Calu3 (cell line): ENCODE measurements around the gene BLOC1S1. TPM values are rescaled to one million over a fixed set of nuclear protein-coding genes. Genes with fewer than 3 reads are reported as not detected.

Source experiments
- BruUV-seq: library from RNA; stranded (reverse); fragments of 400-500 nt; replicated peaks from 2 replicates; lab custom pipeline; 2021; lab: Mats Ljungman, UMichigan
- CTCF ChIA-PET: fragments of 300-600 bp; sonication (Branson Sonifier 250); formaldehyde crosslinking; loops from one replicate; lab custom pipeline; 2022; ENCODE audit warnings: antibody characterized with exemption; lab: Charles Lee
- DNase-seq: peaks from one replicate; pipeline ENCODE4 v3.0.0; 2022
- H3K27ac Mint-ChIP-seq: one replicate; pipeline ENCODE4 v1.8.0; 2022; ENCODE audit warnings: mixed read lengths; ENCODE audit not compliant: unreplicated experiment
- H3K27me3 Mint-ChIP-seq: one replicate; pipeline ENCODE4 v1.8.0; 2022; ENCODE audit warnings: mixed read lengths; ENCODE audit not compliant: unreplicated experiment
- H3K36me3 Mint-ChIP-seq: one replicate; pipeline ENCODE4 v1.8.0; 2022; ENCODE audit warnings: mild to moderate bottlenecking, moderate library complexity, mixed read lengths; ENCODE audit not compliant: insufficient read depth, unreplicated experiment
- H3K4me1 Mint-ChIP-seq: one replicate; pipeline ENCODE4 v1.8.0; 2022; ENCODE audit warnings: mild to moderate bottlenecking, low read depth, mixed read lengths; ENCODE audit not compliant: unreplicated experiment
- H3K4me3 Mint-ChIP-seq: one replicate; pipeline ENCODE4 v1.8.0; 2022; ENCODE audit warnings: mild to moderate bottlenecking, low read depth, moderate library complexity, mixed read lengths; ENCODE audit not compliant: unreplicated experiment
- H3K9me3 Mint-ChIP-seq: one replicate; pipeline ENCODE4 v1.8.0; 2022; ENCODE audit warnings: low read depth, mixed read lengths; ENCODE audit not compliant: unreplicated experiment
- CTCF ChIP-seq: fragments of 200-600 bp; IDR thresholded peaks from one replicate; pipeline ENCODE4 v1.8.0; 2022; ENCODE audit warnings: antibody characterized with exemption; ENCODE audit not compliant: unreplicated experiment
- intact Hi-C: fragments of 100-400 bp; cut with micrococcal nuclease; formaldehyde crosslinking; loops from one replicate; pipeline ENCODE4 v1.10.0; 2022; ENCODE audit not compliant: unreplicated experiment
- total RNA-seq: library from RNA; stranded (reverse); gene quantifications from 2 replicates; pipeline ENCODE4 v1.2.3, GENCODE V29; 2022

The BLOC1S1 gene
- total RNA-seq, 1 experiment from 2014 or later = 71.0 TPM

GRCh38 chr12:55734595-55734994 is 18.7 kb downstream of the BLOC1S1 start:
- TF ChIP-seq CTCF = no peak
- intact Hi-C loops = no loop called here
- no TSS peak for BruUV-seq
- CTCF ChIA-PET = interaction anchor here (1.1 kb wide), 1 partner anchor 9 kb away, joined by 3 read pairs; no protein-coding TSS in a partner anchor
- Mint-ChIP-seq H3K27me3 (no peaks in the 10 kb centered on the region), H3K4me3 (no peak overlapping the region), H3K36me3 (peaks cover 22% of the 10 kb centered on the region), H3K4me1 (peaks cover 35% of the 10 kb centered on the region), H3K9me3 (no peaks in the 10 kb centered on the region), H3K27ac (no peak overlapping the region)
- DNase-seq = no peak

- no peaks in the 10 kb centered on the region for H3K27me3 Mint-ChIP-seq
- no peak overlapping the region for H3K4me3 Mint-ChIP-seq
- H3K36me3 Mint-ChIP-seq = peaks cover 10% of the 10 kb centered on the region
- BruUV-seq = no TSS peak
- DNase-seq = no peak
- peaks cover 22% of the 10 kb centered on the region for H3K4me1 Mint-ChIP-seq
- intact Hi-C loops = loop anchor here (5.0 kb wide), 5 partner anchors 54 to 366 kb away; partner anchors contain the start of genes DGKA, ORMDL2, PA2G4 and SARNP
- no peaks in the 10 kb centered on the region for H3K9me3 Mint-ChIP-seq
- CTCF ChIA-PET = interaction anchor here (1.4 to 3.3 kb wide), 4 partner anchors 11 to 54 kb away, joined by 3 to 41 read pairs (median 26); partner anchors contain the start of genes BLOC1S1 and RDH5
- no peak overlapping the region for H3K27ac Mint-ChIP-seq
- no peak for TF ChIP-seq CTCF
These were observed 20.2 kb downstream of the BLOC1S1 start for GRCh38 chr12:55736076-55736475.

- peak; percentile 87 for TF ChIP-seq CTCF
- peaks cover 10% of the 10 kb centered on the region for H3K36me3 Mint-ChIP-seq
- H3K27ac Mint-ChIP-seq = peak overlapping the region; percentile 4
- H3K27me3 Mint-ChIP-seq = peaks cover 8% of the 10 kb centered on the region
- peaks cover 25% of the 10 kb centered on the region for H3K4me1 Mint-ChIP-seq
- H3K4me3 Mint-ChIP-seq = no peak overlapping the region
- CTCF ChIA-PET = interaction anchor here (0.7 to 3.3 kb wide), 13 partner anchors 10 to 237 kb away, joined by 3 to 41 read pairs (median 3); partner anchors contain the start of genes BLOC1S1, DNAJC14, RAB5B and RDH5
- BruUV-seq = no TSS peak
- peak; percentile 89 for DNase-seq
- H3K9me3 Mint-ChIP-seq = no peaks in the 10 kb centered on the region
- intact Hi-C loops = loop anchor here (1.0 to 5.0 kb wide), 6 partner anchors 55 to 365 kb away; partner anchors contain the start of genes DGKA, ORMDL2, PA2G4 and SARNP
These were observed 21.1 kb downstream of the BLOC1S1 start for GRCh38 chr12:55736780-55737580.

- no peak for TF ChIP-seq CTCF
- CTCF ChIA-PET = interaction anchor here (0.7 to 3.3 kb wide), 25 partner anchors 8 to 520 kb away, joined by 3 to 41 read pairs (median 5); partner anchors contain the start of genes ANKRD52, CD63, DNAJC14 and ORMDL2
- intact Hi-C loops = loop anchor here (1.0 to 5.0 kb wide), 8 partner anchors 55 to 365 kb away; partner anchors contain the start of genes DGKA, ORMDL2, PA2G4 and RPS26
- DNase-seq = no peak
- Mint-ChIP-seq H3K4me3 (peak overlapping the region; percentile 68), H3K9me3 (no peaks in the 10 kb centered on the region), H3K36me3 (peaks cover 10% of the 10 kb centered on the region), H3K27me3 (peaks cover 15% of the 10 kb centered on the region), H3K27ac (peak overlapping the region; percentile 42), H3K4me1 (peaks cover 32% of the 10 kb centered on the region)
- no TSS peak for BruUV-seq
These were observed 21.8 kb downstream of the BLOC1S1 start for GRCh38 chr12:55737581-55738122.
